ES-I3 (cell line): ENCODE measurements around the gene RPUSD4.

Experiments used
- H3K36me3 ChIP-seq: 2 replicates; pipeline ENCODE4 v1.6.1; 2013; ENCODE audit warnings: mild to moderate bottlenecking, low read length, control low read depth, moderate library complexity; ENCODE audit not compliant: insufficient read depth
- H3K4me1 ChIP-seq: 2 replicates; pipeline ENCODE4 v1.6.1; 2013; ENCODE audit warnings: mild to moderate bottlenecking, control low read depth, low read length; ENCODE audit not compliant: insufficient read depth
- H3K9ac ChIP-seq: 2 replicates; pipeline ENCODE4 v1.6.1; 2013; ENCODE audit warnings: low read depth, mild to moderate bottlenecking, low read length, moderate library complexity
- H3K9me3 ChIP-seq: 2 replicates; pipeline ENCODE4 v1.6.1; 2013; ENCODE audit warnings: mild to moderate bottlenecking, low read length, moderate library complexity; ENCODE audit not compliant: control insufficient read depth, insufficient read depth

RPUSD4 gene

DNA sequence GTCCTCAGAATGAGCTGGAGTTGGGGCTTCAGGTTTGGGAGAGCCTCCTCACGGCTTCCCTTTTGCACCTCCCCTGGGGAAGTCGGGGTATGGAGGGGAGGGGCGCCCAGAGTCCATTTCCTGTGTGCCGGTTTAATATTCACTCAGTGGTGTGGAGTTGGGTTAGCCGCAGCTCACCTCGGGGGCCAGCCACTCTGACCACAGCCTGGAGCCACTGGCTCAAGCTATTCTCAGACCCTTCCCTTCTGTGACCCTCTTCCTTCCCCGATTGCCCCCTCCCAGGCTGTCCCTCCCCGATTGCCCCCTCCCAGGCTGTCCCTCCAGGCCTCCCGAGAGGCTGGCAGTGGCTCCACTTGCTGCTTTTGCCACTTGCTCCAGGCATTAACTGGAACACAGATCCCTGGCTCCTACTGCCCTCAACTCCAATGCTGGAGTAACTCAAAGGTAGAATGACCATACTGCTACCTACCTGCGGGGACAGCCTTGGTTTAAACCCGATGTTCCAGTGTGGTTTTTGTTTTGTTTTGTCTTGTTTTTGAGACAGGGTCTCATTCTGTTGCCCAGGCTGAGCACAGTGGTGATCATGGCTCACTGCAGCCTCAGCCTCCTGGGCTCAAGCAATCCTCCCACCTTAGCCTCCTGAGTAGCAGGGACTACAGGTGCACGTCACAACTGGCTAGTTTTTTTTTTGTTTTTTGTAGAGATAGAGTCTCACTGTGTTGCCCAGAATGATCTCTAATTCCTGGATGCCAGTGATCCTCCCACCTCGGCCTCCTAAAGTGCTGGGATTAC is 29.3 kb downstream of the RPUSD4 start:
- no peak overlapping the region for H3K9ac ChIP-seq
- no peaks in the 10 kb centered on the region for H3K4me1 ChIP-seq
- no peaks in the 10 kb centered on the region for H3K36me3 ChIP-seq
- no peaks in the 10 kb centered on the region for H3K9me3 ChIP-seq

GRCh38 chr11:126176853-126177470 is 34.5 kb downstream of the RPUSD4 start:
- H3K36me3 ChIP-seq: no peaks in the 10 kb centered on the region
- no peak overlapping the region for H3K9ac ChIP-seq
- no peaks in the 10 kb centered on the region for H3K4me1 ChIP-seq
- H3K9me3 ChIP-seq: no peaks in the 10 kb centered on the region

GRCh38 chr11:126175393-126175792 is 36.1 kb downstream of the RPUSD4 start:
- Histone ChIP-seq H3K9me3 (no peaks in the 10 kb centered on the region), H3K36me3 (no peaks in the 10 kb centered on the region), H3K4me1 (no peaks in the 10 kb centered on the region), H3K9ac (no peak overlapping the region)

GRCh38 chr11:126174816-126175215 is 36.6 kb downstream of the RPUSD4 start:
- Histone ChIP-seq H3K4me1 (no peaks in the 10 kb centered on the region), H3K9me3 (no peaks in the 10 kb centered on the region), H3K9ac (no peak overlapping the region), H3K36me3 (no peaks in the 10 kb centered on the region)

DNA sequence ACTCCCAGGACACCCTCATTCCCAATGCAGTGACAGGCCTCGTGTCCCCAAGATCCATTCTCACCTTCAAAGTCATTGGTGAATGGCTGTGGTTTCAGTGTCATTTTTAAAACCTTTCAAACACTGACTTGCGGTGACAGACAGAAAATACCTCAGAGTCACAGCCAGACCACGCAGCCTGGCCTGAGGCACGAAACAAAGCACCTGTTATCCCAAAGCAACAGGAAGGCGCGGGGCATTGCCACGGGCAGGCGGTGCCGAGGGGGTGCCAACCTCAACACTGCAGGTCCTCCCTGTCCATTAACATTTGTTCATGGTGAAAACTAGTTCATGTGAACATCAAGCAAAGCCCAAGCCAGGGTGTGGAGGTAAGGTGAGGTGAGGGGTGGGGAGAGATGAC is 38.2 kb downstream of the RPUSD4 start:
- H3K9me3 ChIP-seq: no peaks in the 10 kb centered on the region
- no peaks in the 10 kb centered on the region for H3K4me1 ChIP-seq
- no peak overlapping the region for H3K9ac ChIP-seq
- H3K36me3 ChIP-seq: no peaks in the 10 kb centered on the region

- Histone ChIP-seq H3K4me1 (no peaks in the 10 kb centered on the region), H3K36me3 (no peaks in the 10 kb centered on the region), H3K9ac (no peak overlapping the region), H3K9me3 (no peaks in the 10 kb centered on the region)
Observed at GRCh38 chr11:126172596-126173038, 38.8 kb downstream of the RPUSD4 start.

- Histone ChIP-seq H3K36me3 (no peaks in the 10 kb centered on the region), H3K4me1 (peaks cover 8% of the 10 kb centered on the region)
Observed at GRCh38 chr11:126169291-126169690, 42.2 kb downstream of the RPUSD4 start.

DNA sequence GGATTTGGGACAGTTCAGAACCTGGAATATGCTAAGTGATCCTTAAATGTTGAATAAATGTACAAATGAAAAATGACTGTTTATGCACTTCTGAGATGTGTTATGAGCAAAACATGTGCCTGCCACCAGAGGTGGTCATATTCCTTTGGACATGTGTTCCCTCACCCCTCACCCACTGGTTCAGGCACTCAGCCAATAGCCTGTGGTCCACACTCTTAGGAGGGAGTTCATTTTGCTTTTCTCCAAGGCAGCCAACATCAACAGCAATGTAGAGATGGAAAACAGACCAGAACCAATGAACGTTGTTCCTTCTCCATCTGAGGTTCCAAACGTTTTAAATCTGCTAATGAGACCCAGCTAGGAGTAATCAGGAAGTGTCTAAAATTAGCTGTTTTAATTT is 44.0 kb downstream of the RPUSD4 start:
- Histone ChIP-seq H3K9me3 (no peaks in the 10 kb centered on the region), H3K36me3 (no peaks in the 10 kb centered on the region), H3K4me1 (peaks cover 22% of the 10 kb centered on the region), H3K9ac (no peak overlapping the region)

More at GRCh38 chr11:126169291-126169690, 42.2 kb downstream of the RPUSD4 start:
- Histone ChIP-seq H3K9me3 (no peaks in the 10 kb centered on the region), H3K9ac (no peak overlapping the region)

- Histone ChIP-seq H3K9ac (no peak overlapping the region), H3K4me1 (peaks cover 22% of the 10 kb centered on the region), H3K36me3 (no peaks in the 10 kb centered on the region), H3K9me3 (no peaks in the 10 kb centered on the region)
Observed at GRCh38 chr11:126166413-126166812, 45.0 kb downstream of the RPUSD4 start.

DNA sequence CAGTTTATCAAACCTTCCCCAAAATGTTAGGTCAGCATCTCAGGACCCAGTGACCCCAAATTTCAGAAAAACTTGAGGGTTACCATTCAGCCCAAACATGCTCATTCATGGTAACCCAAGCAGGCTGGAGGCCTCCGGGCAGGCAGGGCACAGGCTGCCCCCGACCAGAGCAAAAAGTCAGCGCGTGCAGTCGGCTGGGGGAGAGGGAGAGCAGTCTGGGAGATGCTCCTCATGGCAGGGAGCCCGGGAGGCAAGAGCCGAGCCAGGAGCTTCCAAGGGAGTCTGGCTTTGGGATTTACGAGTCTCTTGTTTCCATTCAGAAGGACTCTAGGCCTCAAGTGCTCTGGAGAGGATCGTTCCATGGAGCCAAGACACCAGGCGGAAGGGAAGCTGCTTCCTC is 45.7 kb downstream of the RPUSD4 start:
- Histone ChIP-seq H3K9me3 (no peaks in the 10 kb centered on the region), H3K36me3 (no peaks in the 10 kb centered on the region), H3K4me1 (peaks cover 24% of the 10 kb centered on the region), H3K9ac (no peak overlapping the region)

- H3K4me1 ChIP-seq: peaks cover 29% of the 10 kb centered on the region
- H3K9ac ChIP-seq: no peak overlapping the region
- H3K9me3 ChIP-seq: no peaks in the 10 kb centered on the region
- H3K36me3 ChIP-seq: no peaks in the 10 kb centered on the region
Observed at GRCh38 chr11:126165311-126165720, 46.1 kb downstream of the RPUSD4 start.

- Histone ChIP-seq H3K9ac (no peak overlapping the region), H3K36me3 (no peaks in the 10 kb centered on the region), H3K9me3 (no peaks in the 10 kb centered on the region), H3K4me1 (peaks cover 33% of the 10 kb centered on the region)
Observed at GRCh38 chr11:126164781-126165180, 46.7 kb downstream of the RPUSD4 start.

- H3K4me1 ChIP-seq: peaks cover 39% of the 10 kb centered on the region
- no peak overlapping the region for H3K9ac ChIP-seq
- no peaks in the 10 kb centered on the region for H3K36me3 ChIP-seq
- no peaks in the 10 kb centered on the region for H3K9me3 ChIP-seq
Observed at GRCh38 chr11:126163779-126164178, 47.7 kb downstream of the RPUSD4 start.

DNA sequence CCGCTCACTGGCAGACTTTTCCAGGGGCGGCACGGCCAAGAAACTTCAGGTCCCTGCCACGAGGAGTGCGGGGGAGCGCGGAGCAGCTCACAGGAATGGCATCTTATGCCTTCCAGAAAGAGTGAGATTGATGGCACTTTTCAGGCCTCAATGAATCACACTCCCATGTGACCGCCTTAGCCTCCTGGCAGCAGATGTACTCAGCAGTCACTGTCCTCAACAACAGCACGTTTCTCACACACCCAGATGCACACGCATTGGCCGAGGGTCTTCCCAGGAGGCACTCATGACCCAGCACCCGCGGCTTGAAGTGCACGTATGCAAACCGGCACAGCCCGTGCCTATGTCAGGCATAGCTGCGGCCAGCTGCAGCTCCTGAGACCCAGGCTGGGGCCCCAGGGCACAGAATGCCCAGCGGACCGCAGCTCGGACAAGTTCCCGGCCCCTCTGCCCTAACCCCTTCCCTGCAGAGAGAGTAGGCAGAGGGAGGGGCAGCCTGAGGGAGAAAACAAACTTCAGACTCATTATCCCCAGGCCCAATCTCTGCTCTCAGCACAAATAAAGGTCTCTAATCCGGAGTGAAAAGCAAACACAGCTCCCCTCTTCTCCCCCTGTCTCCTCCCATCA is 48.3 kb downstream of the RPUSD4 start:
- no peak overlapping the region for H3K9ac ChIP-seq
- no peaks in the 10 kb centered on the region for H3K9me3 ChIP-seq
- H3K4me1 ChIP-seq: peaks cover 44% of the 10 kb centered on the region
- H3K36me3 ChIP-seq: no peaks in the 10 kb centered on the region
